ENCODE results near the gene DNAL4. TPM values are rescaled to one million over a fixed set of nuclear protein-coding genes. Genes with fewer than 3 reads are reported as not detected.

The DNAL4 gene
- total RNA-seq, 1 experiment from 2014 or later: 15.6 TPM

- no peak overlapping the region for H3K4me3 Mint-ChIP-seq (ENCODE audit: low read depth, unreplicated experiment)
- TF ChIP-seq, protein P1, sequence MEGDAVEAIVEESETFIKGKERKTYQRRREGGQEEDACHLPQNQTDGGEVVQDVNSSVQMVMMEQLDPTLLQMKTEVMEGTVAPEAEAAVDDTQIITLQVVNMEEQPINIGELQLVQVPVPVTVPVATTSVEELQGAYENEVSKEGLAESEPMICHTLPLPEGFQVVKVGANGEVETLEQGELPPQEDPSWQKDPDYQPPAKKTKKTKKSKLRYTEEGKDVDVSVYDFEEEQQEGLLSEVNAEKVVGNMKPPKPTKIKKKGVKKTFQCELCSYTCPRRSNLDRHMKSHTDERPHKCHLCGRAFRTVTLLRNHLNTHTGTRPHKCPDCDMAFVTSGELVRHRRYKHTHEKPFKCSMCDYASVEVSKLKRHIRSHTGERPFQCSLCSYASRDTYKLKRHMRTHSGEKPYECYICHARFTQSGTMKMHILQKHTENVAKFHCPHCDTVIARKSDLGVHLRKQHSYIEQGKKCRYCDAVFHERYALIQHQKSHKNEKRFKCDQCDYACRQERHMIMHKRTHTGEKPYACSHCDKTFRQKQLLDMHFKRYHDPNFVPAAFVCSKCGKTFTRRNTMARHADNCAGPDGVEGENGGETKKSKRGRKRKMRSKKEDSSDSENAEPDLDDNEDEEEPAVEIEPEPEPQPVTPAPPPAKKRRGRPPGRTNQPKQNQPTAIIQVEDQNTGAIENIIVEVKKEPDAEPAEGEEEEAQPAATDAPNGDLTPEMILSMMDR (IDR thresholded peaks at IDR 0.05; ENCODE audit: unreplicated experiment): no peak
Observed at GRCh38 chr22:38782402-38783094, 11.4 kb downstream of the DNAL4 start.

GRCh38 chr22:38781033-38781432 lies 12.9 kb downstream of the DNAL4 start:
- CTCF ChIA-PET: no interaction called here
- H3K36me3 Mint-ChIP-seq (ENCODE audit: insufficient read depth, unreplicated experiment): peaks cover 6% of the 10 kb centered on the region
- TF ChIP-seq, protein P1 (IDR thresholded peaks at IDR 0.05; ENCODE audit: unreplicated experiment): no peak
- H3K4me1 Mint-ChIP-seq (ENCODE audit: low read depth, unreplicated experiment): no peaks in the 10 kb centered on the region
- no peaks in the 10 kb centered on the region for H3K9me3 Mint-ChIP-seq (ENCODE audit: low read depth, unreplicated experiment)
- H3K27ac Mint-ChIP-seq (ENCODE audit: unreplicated experiment): no peak overlapping the region
- DNase-seq: no peak
- intact Hi-C loops (cut with micrococcal nuclease; ENCODE audit: unreplicated experiment): no loop called here
- no TSS peak for BruUV-seq (replicated peaks)
- no peak overlapping the region for H3K4me3 Mint-ChIP-seq (ENCODE audit: low read depth, unreplicated experiment)
- no peaks in the 10 kb centered on the region for H3K27me3 Mint-ChIP-seq (ENCODE audit: unreplicated experiment)

More at GRCh38 chr22:38782402-38783094, 11.4 kb downstream of the DNAL4 start:
- BruUV-seq (replicated peaks): no TSS peak
- H3K27me3 Mint-ChIP-seq (ENCODE audit: unreplicated experiment): no peaks in the 10 kb centered on the region
- no peak overlapping the region for H3K27ac Mint-ChIP-seq (ENCODE audit: unreplicated experiment)
- H3K36me3 Mint-ChIP-seq (ENCODE audit: insufficient read depth, unreplicated experiment): peaks cover 6% of the 10 kb centered on the region
- no peaks in the 10 kb centered on the region for H3K4me1 Mint-ChIP-seq (ENCODE audit: low read depth, unreplicated experiment)
- CTCF ChIA-PET: interaction anchor here (0.6 to 0.8 kb wide), 2 partner anchors 16 to 35 kb away, joined by 3 read pairs; no protein-coding TSS in a partner anchor
- no peaks in the 10 kb centered on the region for H3K9me3 Mint-ChIP-seq (ENCODE audit: low read depth, unreplicated experiment)
- no peak for DNase-seq
- intact Hi-C loops (cut with micrococcal nuclease; ENCODE audit: unreplicated experiment): no loop called here

DNA sequence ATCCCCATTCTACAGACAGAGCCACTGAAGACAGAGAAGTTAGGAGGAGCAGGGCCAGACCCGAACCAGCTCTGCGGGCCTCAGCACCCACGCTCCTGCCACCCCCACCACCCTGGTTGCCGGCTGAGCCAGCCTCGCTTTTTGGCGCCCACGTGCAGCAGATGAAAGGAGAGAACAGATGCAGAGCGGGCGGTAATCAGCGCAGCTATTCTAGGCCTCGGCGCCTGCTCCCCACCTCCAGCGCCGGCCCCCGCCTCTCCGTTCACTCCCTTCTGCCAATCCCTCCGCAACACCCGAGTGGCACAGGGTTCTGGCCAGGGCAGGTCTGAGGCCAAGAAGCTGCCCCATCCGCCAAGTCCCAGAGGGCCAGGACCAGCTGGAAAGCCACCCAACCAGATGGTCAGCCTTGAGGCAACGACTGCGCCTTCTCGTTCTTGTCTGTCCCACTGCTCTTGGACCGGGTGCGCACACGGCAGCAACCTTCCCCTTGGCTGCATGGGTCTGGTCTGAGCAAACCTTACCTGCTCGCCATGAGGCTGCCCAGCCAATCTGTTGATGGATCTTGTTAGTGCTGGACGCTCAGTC lies 16.8 kb downstream of the DNAL4 start:
- BruUV-seq (replicated peaks): no TSS peak
- no peak for DNase-seq
- Mint-ChIP-seq H3K4me1 (ENCODE audit: low read depth, unreplicated experiment) (no peaks in the 10 kb centered on the region), H3K9me3 (ENCODE audit: low read depth, unreplicated experiment) (no peaks in the 10 kb centered on the region), H3K27me3 (ENCODE audit: unreplicated experiment) (no peaks in the 10 kb centered on the region), H3K4me3 (ENCODE audit: low read depth, unreplicated experiment) (no peak overlapping the region), H3K27ac (ENCODE audit: unreplicated experiment) (no peak overlapping the region), H3K36me3 (ENCODE audit: insufficient read depth, unreplicated experiment) (no peaks in the 10 kb centered on the region)
- TF ChIP-seq, protein P1 (IDR thresholded peaks at IDR 0.05; ENCODE audit: unreplicated experiment): no peak
- intact Hi-C loops (cut with micrococcal nuclease; ENCODE audit: unreplicated experiment): no loop called here
- CTCF ChIA-PET: no interaction called here

DNA sequence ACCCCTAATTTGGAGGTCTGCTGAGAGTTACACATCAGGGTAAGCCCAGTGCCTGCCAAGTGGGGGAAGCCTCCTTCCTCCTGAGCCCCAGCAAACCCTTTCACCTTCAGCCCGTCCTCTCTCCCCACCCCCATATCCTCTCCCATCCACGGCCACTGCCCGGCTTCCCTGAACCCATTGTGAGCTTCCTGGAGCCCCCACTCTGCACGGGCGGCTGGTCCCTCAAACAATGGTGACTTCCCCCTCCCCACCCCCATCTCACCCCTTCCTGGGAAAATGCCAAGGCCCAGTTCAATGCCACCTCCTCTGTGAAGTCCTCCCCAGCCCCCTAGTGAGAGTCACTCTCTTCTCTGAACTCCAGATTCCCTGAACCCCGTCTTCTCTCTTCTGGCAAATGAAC lies 17.9 kb downstream of the DNAL4 start:
- no TSS peak for BruUV-seq (replicated peaks)
- Mint-ChIP-seq H3K4me3 (ENCODE audit: low read depth, unreplicated experiment) (no peak overlapping the region), H3K27ac (ENCODE audit: unreplicated experiment) (peak overlapping the region; percentile 72), H3K9me3 (ENCODE audit: low read depth, unreplicated experiment) (no peaks in the 10 kb centered on the region), H3K4me1 (ENCODE audit: low read depth, unreplicated experiment) (no peaks in the 10 kb centered on the region), H3K27me3 (ENCODE audit: unreplicated experiment) (peaks cover 7% of the 10 kb centered on the region), H3K36me3 (ENCODE audit: insufficient read depth, unreplicated experiment) (no peaks in the 10 kb centered on the region)
- CTCF ChIA-PET: no interaction called here
- DNase-seq: no peak
- TF ChIP-seq, protein P1 (IDR thresholded peaks at IDR 0.05; ENCODE audit: unreplicated experiment): no peak
- intact Hi-C loops (cut with micrococcal nuclease; ENCODE audit: unreplicated experiment): no loop called here

Data from Calu3 (cell line).